HG03565 (cell line): Measurements from ENCODE around the gene SULT1C3.

Experiments used
- ATAC-seq: cut with Tn5 transposase; IDR thresholded peaks from one replicate; pipeline ENCODE4 v1.9.1; 2021; ENCODE audit warnings: mild to moderate bottlenecking, moderate library complexity; ENCODE audit not compliant: unreplicated experiment

The SULT1C3 gene

GRCh38 chr2:108301558-108301957 lies 61.8 kb downstream of the SULT1C3 start:
- no peak for ATAC-seq

GRCh38 chr2:108304975-108305374 lies 65.2 kb downstream of the SULT1C3 start:
- peak; percentile 84 for ATAC-seq

GRCh38 chr2:108305901-108306300 lies 66.1 kb downstream of the SULT1C3 start:
- no peak for ATAC-seq

- no peak for ATAC-seq
Measured at GRCh38 chr2:108309903-108310302, 70.1 kb downstream of the SULT1C3 start.
